ENCODE measurements around the gene FAM170B.

The FAM170B gene

GRCh38 chr10:49151025-49151445 is 17.2 kb upstream of the FAM170B start:
- DNase-seq, result no peak

- no peak for DNase-seq
These were observed 16.6 kb upstream of the FAM170B start for GRCh38 chr10:49150426-49150825.

- no peak for DNase-seq
These were observed 16.1 kb upstream of the FAM170B start for GRCh38 chr10:49149881-49150280.

GRCh38 chr10:49144058-49144720 is 10.4 kb upstream of the FAM170B start:
- DNase-seq, result peak; percentile 52

- DNase-seq, result peak; percentile 70
These were observed 9.4 kb upstream of the FAM170B start for GRCh38 chr10:49143249-49143648.

- DNase-seq, result no peak
These were observed 7.9 kb upstream of the FAM170B start for GRCh38 chr10:49141541-49142332.

GRCh38 chr10:49140304-49141177 is 6.7 kb upstream of the FAM170B start:
- peak; percentile 41 for DNase-seq

- peak; percentile 69 for DNase-seq
These were observed 6.0 kb upstream of the FAM170B start for GRCh38 chr10:49139846-49140195.

GRCh38 chr10:49139028-49139845 is 5.4 kb upstream of the FAM170B start:
- peak; percentile 46 for DNase-seq

GRCh38 chr10:49138361-49138891 is 4.6 kb upstream of the FAM170B start:
- peak; percentile 35 for DNase-seq

- no peak for DNase-seq
These were observed 2.7 kb upstream of the FAM170B start for GRCh38 chr10:49136525-49136924.

- DNase-seq, result peak; percentile 22
These were observed 1.9 kb upstream of the FAM170B start for GRCh38 chr10:49135575-49136313.

- peak; percentile 10 for DNase-seq
These were observed 506 bp upstream of the FAM170B start for GRCh38 chr10:49134327-49134726.

GRCh38 chr10:49132362-49132737 is 1.5 kb downstream of the FAM170B start:
- no peak for DNase-seq

- no peak for DNase-seq
These were observed 2.1 kb downstream of the FAM170B start for GRCh38 chr10:49131507-49132361.

- peak; percentile 12 for DNase-seq
These were observed 4.4 kb downstream of the FAM170B start for GRCh38 chr10:49129376-49129775.

- peak; percentile 6 for DNase-seq
These were observed 5.0 kb downstream of the FAM170B start for GRCh38 chr10:49128854-49129253.

GRCh38 chr10:49123981-49124950 is 9.6 kb downstream of the FAM170B start:
- DNase-seq, result no peak

GRCh38 chr10:49120911-49121310 is 12.9 kb downstream of the FAM170B start:
- no peak for DNase-seq
